ENCODE measurements around the gene CLDN9.

The CLDN9 gene

DNA sequence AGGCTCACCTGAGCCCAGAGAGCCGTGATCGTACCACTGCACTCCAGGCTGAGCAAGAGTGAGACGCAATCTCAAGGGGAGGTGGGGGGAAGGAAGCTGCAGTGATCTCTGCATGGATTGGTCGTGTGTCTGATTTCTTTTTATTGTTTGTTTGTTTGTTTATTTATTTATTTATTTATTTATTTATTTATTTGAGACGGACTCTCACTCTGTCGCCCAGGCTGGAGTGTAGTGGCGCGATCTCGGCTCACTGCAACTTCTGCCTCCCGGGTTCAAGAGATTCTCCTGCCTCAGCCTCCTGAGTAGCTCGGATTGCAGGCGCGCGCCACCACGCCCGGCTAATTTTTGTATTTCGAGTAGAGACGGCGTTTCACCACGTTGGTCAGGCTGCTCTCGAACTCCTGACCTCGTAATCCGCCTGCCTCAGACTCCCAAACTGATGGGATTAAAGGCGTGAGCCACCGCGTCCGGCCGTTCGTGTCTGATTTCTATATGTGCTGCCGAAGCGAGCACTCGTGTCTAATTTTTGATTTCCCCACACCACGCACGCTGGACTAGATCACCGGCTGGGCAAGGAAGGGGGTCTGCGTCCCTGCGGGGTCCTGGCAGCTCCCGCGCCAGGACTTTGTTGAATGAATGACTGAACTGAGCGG lies 7.0 kb downstream of the CLDN9 start:
- TF ChIP-seq JUND (IDR thresholded peaks at IDR 0.05; ENCODE audit: low read depth): no peak
- in situ Hi-C loops (cut with HindIII; ENCODE audit: low pct_unique_long_range_greater_than_20kb, low sequenced_read_pairs): no loop called here
- DNase-seq (ENCODE audit: low read depth in 1 of 2, low spot score in 1 of 2): no peak

- peak; percentile 82 to 89 for DNase-seq (ENCODE audit: low read depth in 1 of 2, low spot score in 1 of 2)
- no peak for TF ChIP-seq JUND (IDR thresholded peaks at IDR 0.05; ENCODE audit: low read depth)
- in situ Hi-C loops (cut with HindIII; ENCODE audit: low pct_unique_long_range_greater_than_20kb, low sequenced_read_pairs): no loop called here
Measured at GRCh38 chr16:3020247-3020603, 7.5 kb downstream of the CLDN9 start, which contains the start of gene TNFRSF12A. TSS of gene TNFRSF12A (plus strand) at chr16:3020368. CDS start at chr16:3020398, 30 bp downstream.

- peak; percentile 97 for TF ChIP-seq JUND (IDR thresholded peaks at IDR 0.05; ENCODE audit: low read depth)
- peak; percentile 71 to 89 for DNase-seq (ENCODE audit: low read depth in 1 of 2, low spot score in 1 of 2)
- in situ Hi-C loops (cut with HindIII; ENCODE audit: low pct_unique_long_range_greater_than_20kb, low sequenced_read_pairs): no loop called here
Measured at GRCh38 chr16:3020604-3021448, 8.1 kb downstream of the CLDN9 start.

- in situ Hi-C loops (cut with HindIII; ENCODE audit: low pct_unique_long_range_greater_than_20kb, low sequenced_read_pairs): no loop called here
- DNase-seq (ENCODE audit: low read depth in 1 of 2, low spot score in 1 of 2): peak; percentile 75 to 88
- no peak for TF ChIP-seq JUND (IDR thresholded peaks at IDR 0.05; ENCODE audit: low read depth)
Measured at GRCh38 chr16:3021449-3022207, 8.9 kb downstream of the CLDN9 start.

GRCh38 chr16:3022208-3022683 lies 9.5 kb downstream of the CLDN9 start:
- in situ Hi-C loops (cut with HindIII; ENCODE audit: low pct_unique_long_range_greater_than_20kb, low sequenced_read_pairs): no loop called here
- peak in 1 of 2 experiments; percentile 87 for DNase-seq (ENCODE audit: low read depth in 1 of 2, low spot score in 1 of 2)
- peak; percentile 76; the same call in 1 of the 2 replicates for TF ChIP-seq JUND (IDR thresholded peaks at IDR 0.05; ENCODE audit: low read depth)

DNA sequence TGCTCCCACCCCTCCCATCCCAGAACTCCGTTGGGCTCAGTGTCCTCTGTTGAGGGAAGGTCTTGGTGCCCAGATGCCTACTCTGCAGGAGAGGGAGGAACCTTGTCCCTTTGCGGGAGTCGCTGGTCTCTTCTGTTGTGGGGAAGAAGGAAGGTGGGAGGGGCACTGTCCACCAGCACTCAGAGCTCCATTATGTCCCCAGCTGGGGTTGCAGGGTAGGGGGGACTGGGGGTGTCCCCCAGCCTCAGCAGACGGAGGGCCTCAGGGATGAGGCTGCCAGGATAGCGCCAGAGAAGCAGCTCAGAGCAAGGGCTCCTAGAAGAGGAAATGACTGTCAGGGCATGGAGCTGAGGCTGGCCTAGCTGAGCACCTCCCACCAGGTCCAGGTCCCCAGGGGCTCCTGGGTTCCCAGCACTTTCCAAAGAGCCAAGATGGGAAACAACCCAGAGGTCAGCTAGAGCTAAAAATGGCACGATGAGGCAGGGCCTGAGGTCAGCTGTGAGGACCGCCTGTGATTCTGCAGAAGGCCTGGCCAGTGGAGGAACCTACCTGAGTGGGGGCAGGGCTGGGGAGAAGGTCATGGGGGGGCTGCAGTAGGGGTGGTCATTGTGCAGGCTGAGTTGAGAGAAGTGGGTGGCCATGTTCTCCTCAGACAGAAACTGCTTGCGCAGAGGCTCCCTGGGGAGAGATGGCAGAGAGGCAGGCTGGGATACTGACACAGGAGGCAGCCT lies 10.1 kb downstream of the CLDN9 start:
- TF ChIP-seq JUND (IDR thresholded peaks at IDR 0.05; ENCODE audit: low read depth): peak; percentile 67; the same call in 1 of the 2 replicates
- in situ Hi-C loops (cut with HindIII; ENCODE audit: low pct_unique_long_range_greater_than_20kb, low sequenced_read_pairs): no loop called here
- DNase-seq (ENCODE audit: low read depth in 1 of 2, low spot score in 1 of 2): peak in 1 of 2 experiments; percentile 25

DNA sequence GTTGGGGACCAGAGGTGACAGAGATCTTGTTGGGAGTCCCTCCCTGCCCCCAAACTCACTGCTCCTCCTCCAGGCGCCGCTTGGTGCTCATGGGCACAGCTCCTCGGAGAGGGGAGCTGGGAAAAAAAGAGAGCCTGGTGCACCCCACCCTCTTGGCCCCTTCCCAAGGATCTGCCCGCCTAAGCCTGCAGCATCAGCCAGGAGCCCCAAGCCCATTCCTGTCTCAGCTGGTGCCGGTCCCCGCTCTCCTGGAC lies 10.6 kb downstream of the CLDN9 start:
- DNase-seq (ENCODE audit: low read depth in 1 of 2, low spot score in 1 of 2): peak; percentile 43 to 67
- TF ChIP-seq JUND (IDR thresholded peaks at IDR 0.05; ENCODE audit: low read depth): peak; percentile 2; the same call in 1 of the 2 replicates
- in situ Hi-C loops (cut with HindIII; ENCODE audit: low pct_unique_long_range_greater_than_20kb, low sequenced_read_pairs): no loop called here

GRCh38 chr16:3023669-3024478 lies 11.2 kb downstream of the CLDN9 start, which contains the start of the genes HCFC1R1 and THOC6:
TSS of gene HCFC1R1 (minus strand) at chr16:3023942. CDS start at chr16:3023941, 1 bp downstream.
TSS of gene THOC6 (plus strand) at chr16:3024035. CDS start at chr16:3024327, 292 bp downstream.
- in situ Hi-C loops (cut with HindIII; ENCODE audit: low pct_unique_long_range_greater_than_20kb, low sequenced_read_pairs): no loop called here
- TF ChIP-seq JUND (IDR thresholded peaks at IDR 0.05; ENCODE audit: low read depth): no peak; the same call in 1 of the 2 replicates
- DNase-seq (ENCODE audit: low read depth in 1 of 2, low spot score in 1 of 2): peak; percentile 83 to 99

- no peak for TF ChIP-seq JUND (IDR thresholded peaks at IDR 0.05; ENCODE audit: low read depth)
- in situ Hi-C loops (cut with HindIII; ENCODE audit: low pct_unique_long_range_greater_than_20kb, low sequenced_read_pairs): no loop called here
- no peak for DNase-seq (ENCODE audit: low read depth in 1 of 2, low spot score in 1 of 2)
Measured at GRCh38 chr16:3025032-3026002, 12.6 kb downstream of the CLDN9 start.

GRCh38 chr16:3026003-3026378 lies 13.3 kb downstream of the CLDN9 start:
- no peak for DNase-seq (ENCODE audit: low read depth in 1 of 2, low spot score in 1 of 2)
- no peak for TF ChIP-seq JUND (IDR thresholded peaks at IDR 0.05; ENCODE audit: low read depth)
- in situ Hi-C loops (cut with HindIII; ENCODE audit: low pct_unique_long_range_greater_than_20kb, low sequenced_read_pairs): no loop called here
